HEK293T (cell line): Measurements from ENCODE around the gene SORBS1.

Experiments used
- ARNT ChIP-seq: fragments of 450-650 bp; IDR thresholded peaks from 2 replicates; pipeline ENCODE4 v1.6.1; 2017; ENCODE audit warnings: mild to moderate bottlenecking
- BHLHE40 ChIP-seq: fragments of 450-650 bp; IDR thresholded peaks from 2 replicates; pipeline ENCODE4 v1.6.1; 2016; ENCODE audit warnings: mild to moderate bottlenecking, moderate library complexity, borderline replicate concordance
- FOXM1 ChIP-seq: fragments of 450-650 bp; IDR thresholded peaks from 2 replicates; pipeline ENCODE4 v1.6.1; 2017; ENCODE audit warnings: mild to moderate bottlenecking, borderline replicate concordance
- SP1 ChIP-seq: fragments of 450-650 bp; IDR thresholded peaks from 2 replicates; pipeline ENCODE4 v1.6.1; 2017

- TF ChIP-seq FOXM1: no peak
- no peak for TF ChIP-seq SP1
- no peak for TF ChIP-seq ARNT
- TF ChIP-seq BHLHE40: no peak
Observed at GRCh38 chr10:95536894-95537541, 24.2 kb downstream of the SORBS1 start.
